Measurements from ENCODE around the gene TSHZ3.

TSHZ3 gene

GRCh38 chr19:31254180-31254551, 95.1 kb downstream of the TSHZ3 start:
- no peaks in the 10 kb centered on the region for H3K79me2 ChIP-seq
- no peak overlapping the region for H3K9ac ChIP-seq
- no peak overlapping the region for H3K27ac ChIP-seq
- H3K36me3 ChIP-seq (ENCODE audit: control insufficient read depth, insufficient read depth, low read length) = no peaks in the 10 kb centered on the region
- TF ChIP-seq CTCF (IDR thresholded peaks at IDR 0.05) = no peak
- no peak overlapping the region for H3K4me3 ChIP-seq (ENCODE audit: low read depth, low read length)
- no peaks in the 10 kb centered on the region for H3K9me3 ChIP-seq (ENCODE audit: control insufficient read depth, low read length)
- no peaks in the 10 kb centered on the region for H3K27me3 ChIP-seq (ENCODE audit: control insufficient read depth, insufficient read depth, low read length)
- no peaks in the 10 kb centered on the region for H3K4me1 ChIP-seq
- H2AFZ ChIP-seq = no peak overlapping the region
- no peak overlapping the region for H3K4me2 ChIP-seq (ENCODE audit: low read length)

GRCh38 chr19:31253526-31254179, 95.6 kb downstream of the TSHZ3 start:
- Histone ChIP-seq H3K4me1 (no peaks in the 10 kb centered on the region), H3K36me3 (ENCODE audit: control insufficient read depth, insufficient read depth, low read length) (no peaks in the 10 kb centered on the region), H3K4me3 (ENCODE audit: low read depth, low read length) (no peak overlapping the region), H3K9me3 (ENCODE audit: control insufficient read depth, low read length) (no peaks in the 10 kb centered on the region), H3K9ac (no peak overlapping the region), H3K79me2 (no peaks in the 10 kb centered on the region), H3K27me3 (ENCODE audit: control insufficient read depth, insufficient read depth, low read length) (no peaks in the 10 kb centered on the region), H2AFZ (no peak overlapping the region), H3K27ac (no peak overlapping the region), H3K4me2 (ENCODE audit: low read length) (no peak overlapping the region)
- TF ChIP-seq CTCF (IDR thresholded peaks at IDR 0.05) = no peak

GRCh38 chr19:31252441-31252840, 96.8 kb downstream of the TSHZ3 start:
- Histone ChIP-seq H3K9me3 (ENCODE audit: control insufficient read depth, low read length) (no peaks in the 10 kb centered on the region), H3K4me3 (ENCODE audit: low read depth, low read length) (no peak overlapping the region), H2AFZ (no peak overlapping the region), H3K27me3 (ENCODE audit: control insufficient read depth, insufficient read depth, low read length) (no peaks in the 10 kb centered on the region), H3K4me2 (ENCODE audit: low read length) (no peak overlapping the region), H3K27ac (no peak overlapping the region), H3K4me1 (no peaks in the 10 kb centered on the region), H3K79me2 (no peaks in the 10 kb centered on the region), H3K36me3 (ENCODE audit: control insufficient read depth, insufficient read depth, low read length) (no peaks in the 10 kb centered on the region), H3K9ac (no peak overlapping the region)
- TF ChIP-seq CTCF (IDR thresholded peaks at IDR 0.05) = no peak

GRCh38 chr19:31249217-31249616, 100.0 kb downstream of the TSHZ3 start:
- TF ChIP-seq CTCF (IDR thresholded peaks at IDR 0.05) = no peak
- Histone ChIP-seq H3K27me3 (ENCODE audit: control insufficient read depth, insufficient read depth, low read length) (no peaks in the 10 kb centered on the region), H3K36me3 (ENCODE audit: control insufficient read depth, insufficient read depth, low read length) (no peaks in the 10 kb centered on the region), H2AFZ (no peak overlapping the region), H3K4me3 (ENCODE audit: low read depth, low read length) (no peak overlapping the region), H3K9me3 (ENCODE audit: control insufficient read depth, low read length) (no peaks in the 10 kb centered on the region), H3K9ac (no peak overlapping the region), H3K4me2 (ENCODE audit: low read length) (no peak overlapping the region), H3K4me1 (no peaks in the 10 kb centered on the region), H3K79me2 (no peaks in the 10 kb centered on the region), H3K27ac (no peak overlapping the region)

- Histone ChIP-seq H3K27me3 (ENCODE audit: control insufficient read depth, insufficient read depth, low read length) (no peaks in the 10 kb centered on the region), H3K79me2 (no peaks in the 10 kb centered on the region), H3K4me1 (no peaks in the 10 kb centered on the region), H3K9me3 (ENCODE audit: control insufficient read depth, low read length) (no peaks in the 10 kb centered on the region), H3K9ac (no peak overlapping the region), H2AFZ (no peak overlapping the region), H3K4me2 (ENCODE audit: low read length) (no peak overlapping the region), H3K36me3 (ENCODE audit: control insufficient read depth, insufficient read depth, low read length) (no peaks in the 10 kb centered on the region), H3K27ac (no peak overlapping the region), H3K4me3 (ENCODE audit: low read depth, low read length) (no peak overlapping the region)
- TF ChIP-seq CTCF (IDR thresholded peaks at IDR 0.05) = no peak
Observed at GRCh38 chr19:31235806-31236205, 113.4 kb downstream of the TSHZ3 start.
